HCT116 (cell line): ENCODE measurements around the gene ZNF718.

ENCODE experiments used
- CEBPB ChIP-seq: IDR thresholded peaks from 2 replicates; pipeline ENCODE4 v1.6.1; 2012; ENCODE audit warnings: low read depth
- CTCF ChIP-seq, 3 experiments: fragments of 200-600 bp in 1 of 3; sonication (generic) in 1 of 3; IDR thresholded peaks in 2 of 3; conservative IDR thresholded peaks in 1 of 3; 2 replicates each; pipeline ENCODE4 v1.5.1; 2012 to 2017; ENCODE audit warnings: low read depth in 2 of 3, low read length in 2 of 3, antibody characterized with exemption in 1 of 3, borderline replicate concordance in 1 of 3, control low read depth in 1 of 3, mild to moderate bottlenecking in 1 of 3, mixed read lengths in 1 of 3, mixed run types in 1 of 3, moderate library complexity in 1 of 3; ENCODE audit not compliant: insufficient read depth in 1 of 3
- EZH2 ChIP-seq: fragments of 200-600 bp; sonication (generic); IDR thresholded peaks from 2 replicates; pipeline ENCODE4 v1.6.1; 2017; ENCODE audit warnings: antibody characterized with exemption, mixed run types
- EZH2phosphoT487 ChIP-seq: fragments of 200-600 bp; IDR thresholded peaks from 2 replicates; pipeline ENCODE4 v1.6.1; 2018; ENCODE audit warnings: antibody characterized with exemption, borderline replicate concordance
- MAX ChIP-seq: IDR thresholded peaks from 2 replicates; pipeline ENCODE4 v1.6.1; 2012
- POLR2A ChIP-seq: IDR thresholded peaks from 2 replicates; pipeline ENCODE4 v1.7.0; 2011; ENCODE audit warnings: borderline replicate concordance; ENCODE audit not compliant: insufficient read depth, insufficient read length; ENCODE audit errors: extremely low read depth
- POLR2AphosphoS5 ChIP-seq: IDR thresholded peaks from 2 replicates; pipeline ENCODE4 v1.6.1; 2011; ENCODE audit warnings: mild to moderate bottlenecking, low read depth, low read length, moderate library complexity
- REST ChIP-seq: IDR thresholded peaks from 2 replicates; pipeline ENCODE4 v1.6.1; 2012; ENCODE audit warnings: low read depth
- SP1 ChIP-seq: IDR thresholded peaks from 2 replicates; pipeline ENCODE4 v1.6.1; 2012; ENCODE audit warnings: low read depth
- SRF ChIP-seq: IDR thresholded peaks from 2 replicates; pipeline ENCODE4 v1.6.1; 2012; ENCODE audit warnings: low read depth

- TF ChIP-seq POLR2AphosphoS5: no peak
- TF ChIP-seq CTCF (IDR thresholded peaks at IDR 0.05 in 2 of 3, conservative IDR thresholded peaks at IDR 0.05 in 1 of 3; ENCODE audit: borderline replicate concordance in 1 of 3, insufficient read depth in 1 of 3, low read depth in 2 of 3, low read length in 2 of 3): no peak
- no peak for TF ChIP-seq CEBPB
- TF ChIP-seq EZH2: no peak
- no peak for TF ChIP-seq MAX
- TF ChIP-seq REST: no peak
- no peak for TF ChIP-seq POLR2A
- no peak for TF ChIP-seq SRF
- TF ChIP-seq EZH2phosphoT487: no peak
- no peak for TF ChIP-seq SP1
Observed at GRCh38 chr4:206054-206453, 81.8 kb downstream of the ZNF718 start.
